Hematopoietic multipotent progenitor cell treated with erythropoietin and hydrocortisone succinate and interleukin-3 and kit ligand, for 17 days (in vitro differentiated cells): ENCODE data around the gene LYPD6B.

Experiments used
- DNase-seq: peaks from one replicate; pipeline ENCODE4 v3.0.0-alpha.2; 2015; ENCODE audit warnings: low spot score

Gene LYPD6B

GRCh38 chr2:149077861-149078260 is 39.4 kb downstream of the LYPD6B start:
- no peak for DNase-seq

GRCh38 chr2:149080099-149080498 is 41.6 kb downstream of the LYPD6B start:
- no peak for DNase-seq

GRCh38 chr2:149080971-149081370 is 42.5 kb downstream of the LYPD6B start:
- no peak for DNase-seq

- no peak for DNase-seq
Observed at GRCh38 chr2:149082079-149082478, 43.6 kb downstream of the LYPD6B start.

- no peak for DNase-seq
Observed at GRCh38 chr2:149082735-149083134, 44.2 kb downstream of the LYPD6B start.

- no peak for DNase-seq
Observed at GRCh38 chr2:149084924-149085795, 46.7 kb downstream of the LYPD6B start.

GRCh38 chr2:149087751-149088150 is 49.3 kb downstream of the LYPD6B start:
- no peak for DNase-seq

GRCh38 chr2:149089068-149089467 is 50.6 kb downstream of the LYPD6B start:
- no peak for DNase-seq

GRCh38 chr2:149090706-149091105 is 52.2 kb downstream of the LYPD6B start:
- no peak for DNase-seq

- no peak for DNase-seq
Observed at GRCh38 chr2:149093579-149093978, 55.1 kb downstream of the LYPD6B start.

- no peak for DNase-seq
Observed at GRCh38 chr2:149094217-149095015, 55.9 kb downstream of the LYPD6B start.

GRCh38 chr2:149098701-149099100 is 60.2 kb downstream of the LYPD6B start:
- DNase-seq: no peak

- no peak for DNase-seq
Observed at GRCh38 chr2:149099298-149099697, 60.8 kb downstream of the LYPD6B start.

GRCh38 chr2:149100739-149101699 is 62.5 kb downstream of the LYPD6B start:
- no peak for DNase-seq

GRCh38 chr2:149101818-149102217 is 63.3 kb downstream of the LYPD6B start:
- DNase-seq: no peak

- no peak for DNase-seq
Observed at GRCh38 chr2:149103081-149103620, 64.7 kb downstream of the LYPD6B start.

GRCh38 chr2:149104221-149104620 is 65.7 kb downstream of the LYPD6B start:
- DNase-seq: no peak

- DNase-seq: no peak
Observed at GRCh38 chr2:149112068-149112467, 73.6 kb downstream of the LYPD6B start.

GRCh38 chr2:149112713-149113112 is 74.2 kb downstream of the LYPD6B start:
- no peak for DNase-seq

- no peak for DNase-seq
Observed at GRCh38 chr2:149115781-149116180, 77.3 kb downstream of the LYPD6B start.

GRCh38 chr2:149119368-149119767 is 80.9 kb downstream of the LYPD6B start:
- no peak for DNase-seq

- DNase-seq: no peak
Observed at GRCh38 chr2:149122516-149122915, 84.0 kb downstream of the LYPD6B start.
